Endothelial cell of umbilical vein (primary cell): ENCODE results near the gene RPS6KB1. TPM values are rescaled to one million over a fixed set of nuclear protein-coding genes. Genes with fewer than 3 reads are reported as not detected.

Experiments
- BruUV-seq: library from RNA; stranded (reverse); fragments of 400-500 nt; replicated peaks from 2 replicates; lab custom pipeline; 2021; lab: Mats Ljungman, UMichigan
- CTCF ChIA-PET: fragments of 300-600, 350-600 bp; sonication (Branson Sonifier 250); formaldehyde crosslinking; loops from one replicate; lab custom pipeline; 2021; ENCODE audit warnings: antibody characterized with exemption, inconsistent platforms; lab: Charles Lee
- POLR2A ChIA-PET: fragments of 300-600, 350-600 bp; sonication (Branson Sonifier 250); formaldehyde crosslinking; loops from one replicate; lab custom pipeline; 2021; ENCODE audit warnings: antibody characterized with exemption, inconsistent platforms; lab: Charles Lee
- DNase-seq: peaks from one replicate; pipeline ENCODE4 v3.0.0-alpha.2; 2011; ENCODE audit warnings: low read depth, low spot score
- FAIRE-seq: peaks from 2 replicates; lab custom pipeline; 2011; peaks lifted over from hg19 to GRCh38; lab: Jason Lieb, UNC
- H2AFZ ChIP-seq: 2 replicates; pipeline ENCODE4 v1.6.0; 2012; ENCODE audit warnings: low read depth, low read length, control low read depth, inconsistent platforms
- H3K27ac ChIP-seq: 2 replicates; pipeline ENCODE4 v1.5.1; 2011; ENCODE audit warnings: low read depth, mild to moderate bottlenecking, control low read depth, low read length, moderate library complexity; ENCODE audit not compliant: insufficient read depth
- H3K27me3 ChIP-seq, 2 experiments: 2 replicates each; pipeline versions ENCODE4 v1.6.0 to v1.6.1; 2011; ENCODE audit warnings: low read length in 2 of 2, mixed read lengths in 1 of 2; ENCODE audit not compliant: control insufficient read depth in 2 of 2, insufficient read depth in 2 of 2
- H3K36me3 ChIP-seq, 2 experiments: 2 replicates in 1 of 2; 3 replicates in 1 of 2; pipeline ENCODE4 v1.5.1; 2011; ENCODE audit warnings: low read length in 2 of 2, mild to moderate bottlenecking in 1 of 2, moderate library complexity in 1 of 2; ENCODE audit not compliant: control insufficient read depth in 2 of 2, insufficient read depth in 2 of 2; ENCODE audit errors: extremely low read depth in 1 of 2
- H3K4me1 ChIP-seq: 3 replicates; pipeline ENCODE4 v1.5.1; 2011; ENCODE audit warnings: mild to moderate bottlenecking, low read length; ENCODE audit not compliant: control insufficient read depth, insufficient read depth; ENCODE audit errors: extremely low read depth
- H3K4me2 ChIP-seq: 2 replicates; pipeline ENCODE4 v1.6.1; 2011; ENCODE audit warnings: low read length, control low read depth, mixed read lengths; ENCODE audit not compliant: insufficient read depth
- H3K4me3 ChIP-seq, 3 experiments: fragments of 200-600 bp in 1 of 3; sonication (generic), shearing (Covaris generic) in 1 of 3; replicated peaks in 1 of 3; 2 replicates each; pipeline ENCODE4 v1.5.1; 2011 to 2016; ENCODE audit warnings: control low read depth in 3 of 3, low read length in 3 of 3, mild to moderate bottlenecking in 2 of 3, inconsistent platforms in 1 of 3, low read depth in 1 of 3, moderate library complexity in 1 of 3; ENCODE audit not compliant: insufficient read depth in 1 of 3
- H3K79me2 ChIP-seq: 2 replicates; pipeline ENCODE4 v1.6.0; 2012; ENCODE audit warnings: low read length, inconsistent platforms; ENCODE audit not compliant: control insufficient read depth, insufficient read depth
- H3K9ac ChIP-seq: replicated peaks from 2 replicates; pipeline ENCODE3; 2011; ENCODE audit warnings: low read length, control low read depth; ENCODE audit not compliant: insufficient read depth; ENCODE audit errors: extremely low read depth
- H3K9me1 ChIP-seq: replicated peaks from 3 replicates; pipeline ENCODE4 v1.6.0; 2011; ENCODE audit warnings: mild to moderate bottlenecking, low read length; ENCODE audit not compliant: control insufficient read depth, insufficient read depth; ENCODE audit errors: extremely low read depth
- H3K9me3 ChIP-seq: replicated peaks from 2 replicates; pipeline ENCODE4 v1.5.1; 2012; ENCODE audit warnings: low read length, inconsistent platforms; ENCODE audit not compliant: control insufficient read depth, insufficient read depth
- H4K20me1 ChIP-seq: replicated peaks from 2 replicates; pipeline ENCODE3; 2011; ENCODE audit warnings: mild to moderate bottlenecking, low read length; ENCODE audit not compliant: control insufficient read depth, insufficient read depth; ENCODE audit errors: extremely low read depth
- EZH2 ChIP-seq: IDR thresholded peaks from 2 replicates; pipeline ENCODE4 v1.6.1; 2012; ENCODE audit warnings: borderline replicate concordance, low read depth, mild to moderate bottlenecking, moderate library complexity, low read length, inconsistent platforms; ENCODE audit not compliant: severe bottlenecking
- FOS ChIP-seq: IDR thresholded peaks from 2 replicates; pipeline ENCODE4 v1.6.1; 2011; ENCODE audit warnings: mild to moderate bottlenecking, low read length, moderate library complexity, borderline replicate concordance; ENCODE audit not compliant: insufficient read depth
- GATA2 ChIP-seq: IDR thresholded peaks from 2 replicates; pipeline ENCODE4 v1.7.0; 2011; ENCODE audit warnings: low read depth, mild to moderate bottlenecking, moderate library complexity, mixed read lengths, low read length; ENCODE audit not compliant: insufficient read length, insufficient read depth
- JUN ChIP-seq: IDR thresholded peaks from 2 replicates; pipeline ENCODE4 v1.6.1; 2011; ENCODE audit warnings: borderline replicate concordance, low read depth; ENCODE audit not compliant: insufficient read length, insufficient read depth
- MYC ChIP-seq: IDR thresholded peaks from one replicate; pipeline ENCODE4 v1.6.1; 2011; ENCODE audit warnings: mild to moderate bottlenecking, low read depth, low read length
- POLR2A ChIP-seq: IDR thresholded peaks from 2 replicates; pipeline ENCODE4 v1.6.1; 2012; ENCODE audit warnings: low read depth, mild to moderate bottlenecking, control low read depth, low read length
- POLR2AphosphoS5 ChIP-seq: IDR thresholded peaks from 2 replicates; pipeline ENCODE4 v1.6.1; 2012; ENCODE audit warnings: low read depth, mild to moderate bottlenecking, control low read depth, low read length, moderate library complexity; ENCODE audit not compliant: insufficient read depth
- dilution Hi-C: fragments of 300-500 bp; cut with MboI; formaldehyde crosslinking; loops from one replicate; pipeline ENCODE4 v1.15.0; 2019; ENCODE audit warnings: low sequenced_read_pairs; ENCODE audit not compliant: extremely low pct_ligation_motif_present
- intact Hi-C: fragments of 100-400 bp; cut with micrococcal nuclease; formaldehyde crosslinking; loops from one replicate; pipeline ENCODE4 v1.10.0; 2022
- polyA plus RNA-seq, 4 experiments: library from polyadenylated mRNA; depleted of rRNA in 3 of 4; stranded (reverse) in 3 of 4; unstranded in 1 of 4; fragments of >200 nt; gene quantifications; 2 replicates each; pipeline versions ENCODE4 v1.2.1 to v1.2.3, GENCODE V29; 2011 to 2012; ENCODE audit warnings: missing spikeins in 1 of 4
- total RNA-seq: library from RNA; stranded (reverse); gene quantifications from 2 replicates; pipeline ENCODE4 v1.2.3, GENCODE V29; 2021
- TF ChIP-seq, protein P1 (sequence below): IDR thresholded peaks from 2 replicates; pipeline ENCODE4 v1.6.1; 2011; ENCODE audit not compliant: insufficient read depth, insufficient read length
- TF ChIP-seq, protein P2 (sequence below), 2 donors: IDR thresholded peaks; 1 replicate in 1 of 2; 2 replicates in 1 of 2; pipeline ENCODE4 v1.5.1; 2011; ENCODE audit warnings: low read length in 2 of 2, mild to moderate bottlenecking in 2 of 2, moderate library complexity in 2 of 2, control low read depth in 1 of 2, inconsistent platforms in 1 of 2, low read depth in 1 of 2; ENCODE audit not compliant: insufficient read depth in 1 of 2; ENCODE audit errors: extremely low read depth in 1 of 2

RPS6KB1 gene
- total and polyA plus RNA-seq, 2 donors (not counting 3 experiments of a cell fraction or from before 2014, with no cell fraction given): 5.4 to 45.7 TPM

DNA sequence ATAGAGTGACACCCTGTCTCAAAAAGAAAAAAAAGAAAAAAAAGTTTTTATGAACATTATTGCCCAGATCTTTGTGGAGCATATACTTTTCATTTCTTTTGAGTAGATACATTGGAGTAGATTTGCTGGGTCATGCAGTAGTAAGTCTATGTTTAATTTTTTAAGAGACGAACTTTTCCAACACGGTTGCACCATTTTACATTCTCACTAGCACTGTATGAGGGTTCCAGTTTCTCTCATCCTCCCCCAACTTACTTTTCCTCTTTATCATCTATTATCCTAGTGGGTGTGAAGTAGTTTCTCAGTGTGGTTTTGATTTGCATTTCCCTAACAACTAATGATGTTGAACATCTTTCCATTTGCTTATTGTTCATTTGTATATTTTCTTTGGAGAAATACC lies 10.5 kb downstream of the RPS6KB1 start:
- Histone ChIP-seq H4K20me1 (no peaks in the 10 kb centered on the region), H3K9me3 (no peaks in the 10 kb centered on the region), H3K9ac (no peak overlapping the region), H3K4me1 (no peaks in the 10 kb centered on the region), H3K4me2 (no peak overlapping the region), H3K27me3 (no peaks in the 10 kb centered on the region), H2AFZ (no peak overlapping the region), H3K36me3 (no peaks in the 10 kb centered on the region), H3K79me2 (peaks cover 62% of the 10 kb centered on the region), H3K4me3 (no peak overlapping the region), H3K27ac (no peak overlapping the region), H3K9me1 (no peaks in the 10 kb centered on the region)
- no TSS peak for BruUV-seq
- ChIA-PET CTCF (interaction anchor here (0.6 to 3.4 kb wide), 2 partner anchors 11 to 189 kb away, joined by 3 to 20 read pairs; no protein-coding TSS in a partner anchor), POLR2A (no interaction called here)
- TF ChIP-seq FOS: no peak
- TF ChIP-seq POLR2A: no peak
- no peak for TF ChIP-seq GATA2
- TF ChIP-seq, protein P1, sequence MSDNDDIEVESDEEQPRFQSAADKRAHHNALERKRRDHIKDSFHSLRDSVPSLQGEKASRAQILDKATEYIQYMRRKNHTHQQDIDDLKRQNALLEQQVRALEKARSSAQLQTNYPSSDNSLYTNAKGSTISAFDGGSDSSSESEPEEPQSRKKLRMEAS: no peak
- no peak for TF ChIP-seq JUN
- TF ChIP-seq, protein P2, sequence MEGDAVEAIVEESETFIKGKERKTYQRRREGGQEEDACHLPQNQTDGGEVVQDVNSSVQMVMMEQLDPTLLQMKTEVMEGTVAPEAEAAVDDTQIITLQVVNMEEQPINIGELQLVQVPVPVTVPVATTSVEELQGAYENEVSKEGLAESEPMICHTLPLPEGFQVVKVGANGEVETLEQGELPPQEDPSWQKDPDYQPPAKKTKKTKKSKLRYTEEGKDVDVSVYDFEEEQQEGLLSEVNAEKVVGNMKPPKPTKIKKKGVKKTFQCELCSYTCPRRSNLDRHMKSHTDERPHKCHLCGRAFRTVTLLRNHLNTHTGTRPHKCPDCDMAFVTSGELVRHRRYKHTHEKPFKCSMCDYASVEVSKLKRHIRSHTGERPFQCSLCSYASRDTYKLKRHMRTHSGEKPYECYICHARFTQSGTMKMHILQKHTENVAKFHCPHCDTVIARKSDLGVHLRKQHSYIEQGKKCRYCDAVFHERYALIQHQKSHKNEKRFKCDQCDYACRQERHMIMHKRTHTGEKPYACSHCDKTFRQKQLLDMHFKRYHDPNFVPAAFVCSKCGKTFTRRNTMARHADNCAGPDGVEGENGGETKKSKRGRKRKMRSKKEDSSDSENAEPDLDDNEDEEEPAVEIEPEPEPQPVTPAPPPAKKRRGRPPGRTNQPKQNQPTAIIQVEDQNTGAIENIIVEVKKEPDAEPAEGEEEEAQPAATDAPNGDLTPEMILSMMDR (IDR thresholded peaks at IDR 0.05; ENCODE audit: extremely low read depth in 1 of 2, insufficient read depth in 1 of 2, low read depth in 1 of 2, low read length in 2 of 2): no peak
- no peak for TF ChIP-seq EZH2
- no peak for TF ChIP-seq MYC
- TF ChIP-seq POLR2AphosphoS5: no peak
- dilution Hi-C loops (no loop called here), intact Hi-C loops (no loop called here)
- FAIRE-seq (no peak), DNase-seq (no peak)
